DND-41 (cell line): ENCODE results near the gene H1-8.

Experiments used
- ATAC-seq: fragments of 200-7000 bp; cut with Tn5 transposase; 3 replicates; pipeline ENCODE4 v1.9.1; 2021; ENCODE audit warnings: low read depth; ENCODE audit not compliant: insufficient read depth
- DNase-seq: peaks from one replicate; pipeline ENCODE4 v3.0.0-alpha.2; 2020
- H2AFZ ChIP-seq: 2 replicates; pipeline ENCODE4 v1.6.0; 2012; ENCODE audit warnings: low read depth, low read length
- H3K27ac ChIP-seq: 2 replicates; pipeline ENCODE4 v1.5.1; 2012; ENCODE audit warnings: low read length, inconsistent platforms
- H3K27me3 ChIP-seq: fragments of 200-600 bp; sonication (generic); 2 replicates; pipeline ENCODE4 v1.6.0; 2012; ENCODE audit warnings: low read length, mild to moderate bottlenecking, inconsistent platforms; ENCODE audit not compliant: insufficient read depth, poor library complexity
- H3K36me3 ChIP-seq: 2 replicates; pipeline ENCODE4 v1.5.1; 2012; ENCODE audit warnings: low read length, inconsistent platforms; ENCODE audit not compliant: insufficient read depth
- H3K4me1 ChIP-seq: 2 replicates; pipeline ENCODE4 v1.5.1; 2012; ENCODE audit warnings: mild to moderate bottlenecking, low read length; ENCODE audit not compliant: insufficient read depth
- H3K4me2 ChIP-seq: 2 replicates; pipeline ENCODE4 v1.6.0; 2012; ENCODE audit warnings: mild to moderate bottlenecking, moderate library complexity, low read length, inconsistent platforms; ENCODE audit not compliant: insufficient read depth
- H3K4me3 ChIP-seq, 2 experiments: fragments of 200-600 bp in 1 of 2; shearing (Covaris generic) in 1 of 2; 2 replicates each; pipeline ENCODE4 v1.5.1; 2012 to 2016; ENCODE audit warnings: inconsistent platforms in 2 of 2, low read length in 2 of 2, mild to moderate bottlenecking in 2 of 2, low read depth in 1 of 2, moderate library complexity in 1 of 2
- H3K79me2 ChIP-seq: 2 replicates; pipeline ENCODE4 v1.6.0; 2012; ENCODE audit warnings: low read length, inconsistent platforms; ENCODE audit not compliant: insufficient read depth
- H3K9ac ChIP-seq: 2 replicates; pipeline ENCODE4 v1.6.0; 2012; ENCODE audit warnings: low read depth, mild to moderate bottlenecking, inconsistent platforms, low read length, moderate library complexity
- H3K9me3 ChIP-seq: 2 replicates; pipeline ENCODE4 v1.5.1; 2012; ENCODE audit warnings: low read length, moderate library complexity, mild to moderate bottlenecking, inconsistent platforms; ENCODE audit not compliant: insufficient read depth, severe bottlenecking
- H4K20me1 ChIP-seq: 2 replicates; pipeline ENCODE4 v1.6.0; 2012; ENCODE audit warnings: low read length; ENCODE audit not compliant: insufficient read depth
- EZH2 ChIP-seq: IDR thresholded peaks from 3 replicates; pipeline ENCODE4 v1.6.1; 2012; ENCODE audit warnings: borderline replicate concordance, low read depth, mild to moderate bottlenecking, moderate library complexity, low read length, inconsistent platforms; ENCODE audit not compliant: severe bottlenecking
- TF ChIP-seq, protein P1 (sequence below): IDR thresholded peaks from 2 replicates; pipeline ENCODE4 v1.5.1; 2012; ENCODE audit warnings: borderline replicate concordance, low read length, moderate library complexity, mild to moderate bottlenecking; ENCODE audit not compliant: poor library complexity, severe bottlenecking; ENCODE audit errors: extremely low read depth

The H1-8 gene

DNA sequence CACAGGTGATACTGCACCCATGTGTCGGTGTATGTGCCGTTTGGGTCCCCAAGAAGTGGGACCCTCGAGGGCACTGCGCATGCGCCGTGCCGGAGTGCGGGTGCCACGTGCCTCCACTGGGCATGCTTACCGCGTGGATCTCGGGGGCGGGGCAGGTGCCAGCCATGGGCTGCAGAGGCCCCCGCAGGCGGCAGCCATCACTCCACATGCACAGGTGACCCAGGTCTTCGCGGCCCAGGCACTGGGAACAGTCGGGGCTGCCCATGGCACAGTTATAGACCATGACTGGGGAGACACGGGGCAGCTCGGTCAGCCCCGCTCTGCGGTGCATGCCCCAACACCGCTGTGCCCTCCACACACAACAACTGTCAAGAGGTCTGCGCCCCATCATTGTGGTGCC, 31.2 kb downstream of the H1-8 start:
- H3K4me3 ChIP-seq, result no peak overlapping the region
- no peaks in the 10 kb centered on the region for H3K27me3 ChIP-seq
- H3K4me2 ChIP-seq, result no peak overlapping the region
- TF ChIP-seq, protein P1, sequence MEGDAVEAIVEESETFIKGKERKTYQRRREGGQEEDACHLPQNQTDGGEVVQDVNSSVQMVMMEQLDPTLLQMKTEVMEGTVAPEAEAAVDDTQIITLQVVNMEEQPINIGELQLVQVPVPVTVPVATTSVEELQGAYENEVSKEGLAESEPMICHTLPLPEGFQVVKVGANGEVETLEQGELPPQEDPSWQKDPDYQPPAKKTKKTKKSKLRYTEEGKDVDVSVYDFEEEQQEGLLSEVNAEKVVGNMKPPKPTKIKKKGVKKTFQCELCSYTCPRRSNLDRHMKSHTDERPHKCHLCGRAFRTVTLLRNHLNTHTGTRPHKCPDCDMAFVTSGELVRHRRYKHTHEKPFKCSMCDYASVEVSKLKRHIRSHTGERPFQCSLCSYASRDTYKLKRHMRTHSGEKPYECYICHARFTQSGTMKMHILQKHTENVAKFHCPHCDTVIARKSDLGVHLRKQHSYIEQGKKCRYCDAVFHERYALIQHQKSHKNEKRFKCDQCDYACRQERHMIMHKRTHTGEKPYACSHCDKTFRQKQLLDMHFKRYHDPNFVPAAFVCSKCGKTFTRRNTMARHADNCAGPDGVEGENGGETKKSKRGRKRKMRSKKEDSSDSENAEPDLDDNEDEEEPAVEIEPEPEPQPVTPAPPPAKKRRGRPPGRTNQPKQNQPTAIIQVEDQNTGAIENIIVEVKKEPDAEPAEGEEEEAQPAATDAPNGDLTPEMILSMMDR, result no peak
- no peak for TF ChIP-seq EZH2
- H3K9ac ChIP-seq, result no peak overlapping the region
- H3K36me3 ChIP-seq, result peaks cover 100% of the 10 kb centered on the region
- H3K9me3 ChIP-seq, result no peaks in the 10 kb centered on the region
- H3K27ac ChIP-seq, result no peak overlapping the region
- H3K4me1 ChIP-seq, result peaks cover 30% of the 10 kb centered on the region
- DNase-seq, result no peak
- H2AFZ ChIP-seq, result no peak overlapping the region
- no peaks in the 10 kb centered on the region for H3K79me2 ChIP-seq
- no peak for ATAC-seq
- H4K20me1 ChIP-seq, result peaks cover 54% of the 10 kb centered on the region

DNA sequence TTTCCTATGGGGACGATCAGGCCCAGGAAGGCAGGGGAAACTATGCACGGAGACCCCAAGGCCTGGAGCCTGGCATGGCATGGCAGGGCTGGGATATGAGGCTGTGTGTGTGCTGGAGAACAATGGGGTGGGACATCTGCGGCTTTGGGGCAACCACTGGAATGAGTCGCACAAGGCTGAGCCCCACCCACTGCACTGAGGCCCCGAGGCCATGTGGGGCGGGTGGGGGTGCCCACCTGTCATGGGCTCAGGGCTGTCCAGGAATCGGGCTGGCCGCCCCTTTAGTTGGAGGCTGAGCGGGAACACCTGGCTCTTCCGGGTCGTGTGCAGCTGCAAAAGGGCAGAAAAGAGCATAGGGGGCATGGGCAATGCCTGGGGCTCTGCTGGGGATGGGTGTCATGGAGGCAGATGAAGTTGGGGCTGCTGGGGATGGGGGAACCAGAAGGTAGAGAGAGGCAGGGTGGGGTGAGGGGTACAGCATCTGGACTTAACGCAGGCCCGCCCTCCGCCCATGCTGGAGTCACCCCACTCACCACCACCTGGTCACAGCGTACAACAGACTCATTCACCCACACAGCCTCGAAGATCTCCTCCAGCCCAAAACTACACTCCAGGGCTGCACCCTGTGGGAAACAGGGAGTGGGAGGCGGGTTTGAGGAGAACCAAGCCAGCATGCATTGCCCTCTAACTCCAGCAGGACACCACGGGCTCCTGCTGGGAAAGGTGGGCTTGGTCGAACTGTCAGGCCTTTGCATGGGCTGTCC, 32.4 kb downstream of the H1-8 start:
- Histone ChIP-seq H3K27ac (peak overlapping the region; percentile 62), H2AFZ (no peak overlapping the region), H3K4me2 (no peak overlapping the region), H3K9ac (no peak overlapping the region), H3K27me3 (no peaks in the 10 kb centered on the region), H3K79me2 (0 out of 2 replicates have a peak, but pooled peaks cover 5% of the 10 kb centered on the region), H3K4me3 (no peak overlapping the region), H3K4me1 (peaks cover 40% of the 10 kb centered on the region), H3K36me3 (peaks cover 100% of the 10 kb centered on the region), H3K9me3 (no peaks in the 10 kb centered on the region), H4K20me1 (peaks cover 51% of the 10 kb centered on the region)
- ATAC-seq, result no peak
- TF ChIP-seq EZH2, result no peak
- TF ChIP-seq, protein P1, result no peak
- DNase-seq, result no peak

DNA sequence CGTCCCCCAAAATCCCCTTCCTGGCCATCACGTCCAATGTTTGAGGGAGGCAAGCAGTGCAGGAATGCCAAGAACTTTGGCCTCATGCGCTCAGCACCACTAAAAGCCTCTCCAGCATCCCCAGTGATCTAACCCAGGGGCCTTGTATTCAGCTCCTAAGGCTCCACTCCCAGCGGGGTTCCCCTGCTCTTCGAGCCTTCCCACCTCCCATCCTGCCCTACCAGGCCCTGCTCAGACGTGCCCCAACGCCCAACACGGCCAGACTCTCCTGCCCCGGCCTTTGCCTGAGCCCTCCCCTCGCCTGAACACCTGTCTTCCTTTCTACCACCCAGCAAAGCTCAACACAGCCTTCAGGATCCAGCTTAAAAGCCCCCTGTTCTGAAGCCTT, 33.0 kb downstream of the H1-8 start:
- H3K79me2 ChIP-seq, result 0 out of 2 replicates have a peak, but pooled peaks cover 11% of the 10 kb centered on the region
- peaks cover 100% of the 10 kb centered on the region for H3K36me3 ChIP-seq
- no peak overlapping the region for H2AFZ ChIP-seq
- H3K4me1 ChIP-seq, result peaks cover 40% of the 10 kb centered on the region
- no peak overlapping the region for H3K4me2 ChIP-seq
- H3K27me3 ChIP-seq, result no peaks in the 10 kb centered on the region
- no peaks in the 10 kb centered on the region for H3K9me3 ChIP-seq
- DNase-seq (no peak), ATAC-seq (no peak)
- no peak overlapping the region for H3K4me3 ChIP-seq
- H4K20me1 ChIP-seq, result peaks cover 51% of the 10 kb centered on the region
- H3K27ac ChIP-seq, result peak overlapping the region; percentile 62
- TF ChIP-seq, protein P1, result no peak
- TF ChIP-seq EZH2, result no peak
- no peak overlapping the region for H3K9ac ChIP-seq
